Measurements from ENCODE around the gene SMARCD3. TPM values are rescaled to one million over a fixed set of nuclear protein-coding genes. Genes with fewer than 3 reads are reported as not detected.

The SMARCD3 gene
- total and polyA plus RNA-seq, 2 donors from 2014 or later = 46.4 to 52.5 TPM

DNA sequence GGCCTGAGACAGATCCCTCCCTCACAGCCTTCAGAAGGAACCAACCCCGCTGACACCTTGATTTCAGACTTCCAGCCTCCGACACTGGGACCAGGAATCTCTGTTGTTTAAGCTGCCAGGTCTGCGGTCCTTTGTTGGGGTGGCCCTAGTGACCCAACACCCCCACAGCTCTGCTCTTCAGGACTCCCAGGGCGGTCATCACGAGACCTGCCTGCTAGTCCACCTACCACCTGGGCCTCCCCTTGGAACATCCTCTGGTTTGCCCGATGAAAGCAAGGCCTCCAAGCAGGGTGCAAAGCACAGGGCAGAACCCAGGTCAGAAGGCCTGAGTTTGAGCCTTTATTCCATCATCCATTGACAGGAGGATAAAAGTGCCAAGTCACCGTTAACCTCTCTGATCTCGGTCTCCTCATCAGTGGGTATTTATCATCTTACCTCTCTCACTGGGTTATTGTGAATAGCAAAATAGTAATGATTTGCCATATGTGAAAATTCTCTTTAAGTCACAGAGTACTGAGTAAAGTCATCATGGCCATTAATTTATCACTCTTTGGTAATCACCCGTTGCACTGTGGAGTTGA, 16.9 kb upstream of the SMARCD3 start:
- FAIRE-seq (no peak), DNase-seq (no peak)
- Histone ChIP-seq H3K27ac (ENCODE audit: low read depth in 2 of 2, low read length in 2 of 2) (no peak overlapping the region), H3K9me3 (ENCODE audit: control insufficient read depth in 2 of 3, insufficient read depth in 1 of 3, low read length in 3 of 3) (no peaks in the 10 kb centered on the region), H3K27me3 (ENCODE audit: control insufficient read depth, insufficient read depth, low read length) (no peaks in the 10 kb centered on the region), H3K36me3 (ENCODE audit: control insufficient read depth in 2 of 3, insufficient read depth in 3 of 3, low read length in 3 of 3) (no peaks in the 10 kb centered on the region), H3K9ac (ENCODE audit: low read length in 3 of 3) (no peak overlapping the region), H3K4me1 (ENCODE audit: control insufficient read depth in 2 of 3, insufficient read depth in 2 of 3, low read depth in 1 of 3, low read length in 3 of 3) (no peaks in the 10 kb centered on the region), H3K4me3 (ENCODE audit: low read length in 3 of 3) (no peak overlapping the region)
- intact Hi-C loops (cut with DNase I) = no loop called here
- TF ChIP-seq, protein P1, sequence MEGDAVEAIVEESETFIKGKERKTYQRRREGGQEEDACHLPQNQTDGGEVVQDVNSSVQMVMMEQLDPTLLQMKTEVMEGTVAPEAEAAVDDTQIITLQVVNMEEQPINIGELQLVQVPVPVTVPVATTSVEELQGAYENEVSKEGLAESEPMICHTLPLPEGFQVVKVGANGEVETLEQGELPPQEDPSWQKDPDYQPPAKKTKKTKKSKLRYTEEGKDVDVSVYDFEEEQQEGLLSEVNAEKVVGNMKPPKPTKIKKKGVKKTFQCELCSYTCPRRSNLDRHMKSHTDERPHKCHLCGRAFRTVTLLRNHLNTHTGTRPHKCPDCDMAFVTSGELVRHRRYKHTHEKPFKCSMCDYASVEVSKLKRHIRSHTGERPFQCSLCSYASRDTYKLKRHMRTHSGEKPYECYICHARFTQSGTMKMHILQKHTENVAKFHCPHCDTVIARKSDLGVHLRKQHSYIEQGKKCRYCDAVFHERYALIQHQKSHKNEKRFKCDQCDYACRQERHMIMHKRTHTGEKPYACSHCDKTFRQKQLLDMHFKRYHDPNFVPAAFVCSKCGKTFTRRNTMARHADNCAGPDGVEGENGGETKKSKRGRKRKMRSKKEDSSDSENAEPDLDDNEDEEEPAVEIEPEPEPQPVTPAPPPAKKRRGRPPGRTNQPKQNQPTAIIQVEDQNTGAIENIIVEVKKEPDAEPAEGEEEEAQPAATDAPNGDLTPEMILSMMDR (IDR thresholded peaks at IDR 0.05; ENCODE audit: borderline replicate concordance, extremely low read depth, insufficient read depth) = no peak

DNA sequence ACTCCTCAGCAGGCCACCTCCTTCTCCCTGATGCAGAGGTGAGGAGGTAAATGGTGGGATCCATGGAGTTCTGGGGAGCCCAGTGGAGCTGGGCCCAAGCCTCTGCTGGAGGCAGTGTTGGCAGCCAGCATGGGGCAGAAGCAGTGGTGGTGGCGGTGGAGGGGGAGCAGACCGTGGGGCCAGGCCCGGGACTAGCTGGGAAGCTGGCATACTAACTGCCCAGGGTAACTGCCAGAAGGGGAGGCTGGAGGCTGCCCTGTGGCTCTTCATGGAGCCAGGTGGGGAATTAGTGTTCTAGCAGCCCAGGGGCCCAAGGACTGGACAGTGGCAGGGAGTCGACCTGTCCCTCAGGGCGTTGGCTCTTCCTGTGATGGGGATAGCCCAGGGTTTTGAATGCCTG, 16.1 kb upstream of the SMARCD3 start:
- H3K36me3 ChIP-seq (ENCODE audit: control insufficient read depth in 2 of 3, insufficient read depth in 3 of 3, low read length in 3 of 3) = no peaks in the 10 kb centered on the region
- no peak overlapping the region for H3K27ac ChIP-seq (ENCODE audit: low read depth in 2 of 2, low read length in 2 of 2)
- no peaks in the 10 kb centered on the region for H3K4me1 ChIP-seq (ENCODE audit: control insufficient read depth in 2 of 3, insufficient read depth in 2 of 3, low read depth in 1 of 3, low read length in 3 of 3)
- no peaks in the 10 kb centered on the region for H3K27me3 ChIP-seq (ENCODE audit: control insufficient read depth, insufficient read depth, low read length)
- no peak overlapping the region for H3K4me3 ChIP-seq (ENCODE audit: low read length in 3 of 3)
- no peak overlapping the region for H3K9ac ChIP-seq (ENCODE audit: low read length in 3 of 3)
- H3K9me3 ChIP-seq (ENCODE audit: control insufficient read depth in 2 of 3, insufficient read depth in 1 of 3, low read length in 3 of 3) = no peaks in the 10 kb centered on the region
- FAIRE-seq = no peak
- TF ChIP-seq, protein P1 (IDR thresholded peaks at IDR 0.05; ENCODE audit: borderline replicate concordance, extremely low read depth, insufficient read depth) = no peak
- no peak for DNase-seq
- intact Hi-C loops (cut with DNase I) = no loop called here

DNA sequence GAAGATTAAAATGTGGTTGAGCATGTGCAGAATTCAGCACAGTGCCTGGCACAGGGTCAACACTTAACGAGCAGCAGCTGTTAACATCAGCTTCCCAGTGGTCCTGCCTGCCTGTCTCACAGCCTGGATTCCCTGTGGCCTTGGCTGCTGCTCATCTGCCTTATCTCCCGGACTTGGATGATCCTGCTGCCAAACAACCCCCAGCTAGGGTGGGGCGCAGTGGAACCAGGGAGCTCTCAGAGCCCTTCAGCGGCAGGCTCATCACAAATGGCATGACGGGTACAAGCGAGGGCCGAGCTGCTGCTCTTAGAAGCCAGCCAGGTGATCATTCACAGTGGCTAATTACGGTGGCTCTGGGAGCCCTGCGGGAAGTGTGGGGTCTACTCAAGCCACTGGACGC, 13.0 kb upstream of the SMARCD3 start:
- TF ChIP-seq, protein P1 (IDR thresholded peaks at IDR 0.05; ENCODE audit: borderline replicate concordance, extremely low read depth, insufficient read depth) = no peak
- Histone ChIP-seq H3K27ac (ENCODE audit: low read depth in 2 of 2, low read length in 2 of 2) (no peak overlapping the region), H3K9me3 (ENCODE audit: control insufficient read depth in 2 of 3, insufficient read depth in 1 of 3, low read length in 3 of 3) (no peaks in the 10 kb centered on the region), H3K9ac (ENCODE audit: low read length in 3 of 3) (no peak overlapping the region), H3K27me3 (ENCODE audit: control insufficient read depth, insufficient read depth, low read length) (no peaks in the 10 kb centered on the region), H3K4me3 (ENCODE audit: low read length in 3 of 3) (no peak overlapping the region), H3K4me1 (ENCODE audit: control insufficient read depth in 2 of 3, insufficient read depth in 2 of 3, low read depth in 1 of 3, low read length in 3 of 3) (no peaks in the 10 kb centered on the region), H3K36me3 (ENCODE audit: control insufficient read depth in 2 of 3, insufficient read depth in 3 of 3, low read length in 3 of 3) (no peaks in the 10 kb centered on the region)
- DNase-seq = peak in 1 of 5 donors; percentile 77
- FAIRE-seq = no peak
- intact Hi-C loops (cut with DNase I) = no loop called here

DNA sequence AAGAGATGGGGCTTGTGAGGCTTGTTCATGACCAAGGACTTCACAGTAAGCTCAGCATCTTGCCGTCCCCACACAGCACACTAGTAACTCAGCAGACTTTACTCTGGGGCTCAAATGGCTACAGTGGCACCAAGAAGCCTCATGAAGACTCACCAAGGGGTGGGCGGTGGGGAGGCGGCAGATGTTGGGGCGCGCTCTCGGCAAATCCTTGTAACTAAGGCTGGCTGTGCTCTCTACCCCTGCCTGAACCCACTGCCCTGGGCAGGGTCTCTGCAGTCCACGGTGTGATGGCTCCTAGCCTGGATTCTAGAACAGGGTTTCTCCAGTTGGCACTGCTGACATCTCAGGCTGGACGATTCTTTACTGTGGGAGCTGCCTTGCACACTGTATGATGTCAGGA, 12.4 kb upstream of the SMARCD3 start:
- DNase-seq = peak in 1 of 5 donors; percentile 55
- TF ChIP-seq, protein P1 (IDR thresholded peaks at IDR 0.05; ENCODE audit: borderline replicate concordance, extremely low read depth, insufficient read depth) = no peak
- intact Hi-C loops (cut with DNase I) = no loop called here
- Histone ChIP-seq H3K36me3 (ENCODE audit: control insufficient read depth in 2 of 3, insufficient read depth in 3 of 3, low read length in 3 of 3) (no peaks in the 10 kb centered on the region), H3K4me3 (ENCODE audit: low read length in 3 of 3) (no peak overlapping the region), H3K9me3 (ENCODE audit: control insufficient read depth in 2 of 3, insufficient read depth in 1 of 3, low read length in 3 of 3) (no peaks in the 10 kb centered on the region), H3K27ac (ENCODE audit: low read depth in 2 of 2, low read length in 2 of 2) (no peak overlapping the region), H3K9ac (ENCODE audit: low read length in 3 of 3) (no peak overlapping the region), H3K27me3 (ENCODE audit: control insufficient read depth, insufficient read depth, low read length) (no peaks in the 10 kb centered on the region), H3K4me1 (ENCODE audit: control insufficient read depth in 2 of 3, insufficient read depth in 2 of 3, low read depth in 1 of 3, low read length in 3 of 3) (no peaks in the 10 kb centered on the region)
- FAIRE-seq = no peak

Measured in kidney (tissue), 14 donors.